ENCODE results near the gene PDLIM7. TPM values are rescaled to one million over a fixed set of nuclear protein-coding genes. Genes with fewer than 3 reads are reported as not detected.

The PDLIM7 gene
- total and polyA plus RNA-seq, 2 experiments from 2014 or later: 94.7 to 128 TPM

- H3K27me3 ChIP-seq (ENCODE audit: insufficient read depth): no peaks in the 10 kb centered on the region
- no peak for TF ChIP-seq CREB1 (CRISPR knock-in tag; IDR thresholded peaks at IDR 0.05; ENCODE audit: low read depth)
- no peak for TF ChIP-seq NANOG (IDR thresholded peaks at IDR 0.05; ENCODE audit: borderline replicate concordance)
- no peak for TF ChIP-seq ZNF114 (CRISPR knock-in tag; IDR thresholded peaks at IDR 0.05)
- no peak for TF ChIP-seq JUNB (IDR thresholded peaks at IDR 0.05; ENCODE audit: unreplicated experiment)
- TF ChIP-seq EZH2phosphoT487 (IDR thresholded peaks at IDR 0.05; ENCODE audit: unreplicated experiment): no peak
- TF ChIP-seq STAT1 (IDR thresholded peaks at IDR 0.05; ENCODE audit: unreplicated experiment): no peak
- no peak for TF ChIP-seq ZNF331 (CRISPR knock-in tag; IDR thresholded peaks at IDR 0.05; ENCODE audit: low read depth)
- TF ChIP-seq CTCF (conservative IDR thresholded peaks at IDR 0.05; ENCODE audit: low read depth in 2 of 2): no peak
- TF ChIP-seq EZH2 (IDR thresholded peaks at IDR 0.05; ENCODE audit: low read depth, unreplicated experiment): no peak
- no peak for TF ChIP-seq ZNF462 (CRISPR knock-in tag; IDR thresholded peaks at IDR 0.05)
- TF ChIP-seq POLR2AphosphoS5 (IDR thresholded peaks at IDR 0.05; ENCODE audit: low read depth): no peak
- TF ChIP-seq ETS1 (IDR thresholded peaks at IDR 0.05): no peak
- no peak for TF ChIP-seq REST (IDR thresholded peaks at IDR 0.05; ENCODE audit: unreplicated experiment)
- Mint-ChIP-seq H3K4me3 (no peak overlapping the region), H3K36me3 (ENCODE audit: low read depth) (peaks cover 44% of the 10 kb centered on the region), H3K27ac (no peak overlapping the region), H3K27me3 (ENCODE audit: insufficient read depth, low read depth, poor library complexity) (peaks cover 9% of the 10 kb centered on the region), H3K4me1 (no peaks in the 10 kb centered on the region; the same call in 2 of the 3 replicates), H3K9me3 (no peaks in the 10 kb centered on the region)
- DNase-seq (ENCODE audit: low spot score) (no peak), ATAC-seq (no peak)
- no peaks in the 10 kb centered on the region for H3K9me2 ChIP-seq (ENCODE audit: insufficient read depth)
- H3K4me3 ChIP-seq: no peak overlapping the region
- no peak overlapping the region for H3K27ac ChIP-seq (ENCODE audit: low read depth)
- H3F3A ChIP-seq (replicated peaks; ENCODE audit: low read depth): peaks cover 9% of the 10 kb centered on the region
- H3K36me3 ChIP-seq (ENCODE audit: insufficient read depth): peaks cover 12% of the 10 kb centered on the region; the same call in 1 of the 2 replicates
- H4K20me1 ChIP-seq (replicated peaks; ENCODE audit: insufficient read depth): peaks cover 8% of the 10 kb centered on the region
- no peaks in the 10 kb centered on the region for H3K4me1 ChIP-seq (ENCODE audit: insufficient read depth)
- H2AFZ ChIP-seq: no peak overlapping the region
- H3K4me2 ChIP-seq: no peak overlapping the region
- H3K79me2 ChIP-seq (replicated peaks; ENCODE audit: insufficient read depth): no peaks in the 10 kb centered on the region
Measured at GRCh38 chr5:177523711-177524538, 26.5 kb upstream of the PDLIM7 start.
